K562 (cell line): ENCODE measurements around the gene SRMS. TPM values are rescaled to one million over a fixed set of nuclear protein-coding genes. Genes with fewer than 3 reads are reported as not detected.

Experiments
- ATF3 ChIP-seq, 2 experiments: fragments of 450-650 bp in 1 of 2; sonication (generic) in 1 of 2; formaldehyde crosslinking in 1 of 2; IDR thresholded peaks in 1 of 2; conservative IDR thresholded peaks in 1 of 2; 2 replicates each; pipeline versions ENCODE4 v1.6.1 to v1.8.1; 2016 to 2023; ENCODE audit warnings: mild to moderate bottlenecking in 2 of 2, moderate library complexity in 2 of 2, inconsistent platforms in 1 of 2, missing genetic modification reagents in 1 of 2
- DDX20 ChIP-seq: fragments of 450-650 bp; IDR thresholded peaks from 2 replicates; pipeline ENCODE4 v1.6.1; 2016; ENCODE audit warnings: missing genetic modification characterization, low read depth, mild to moderate bottlenecking, missing compliant biosample characterization, moderate library complexity
- FOXK2 ChIP-seq, 2 experiments: fragments of 450-650 bp; IDR thresholded peaks in 1 of 2; conservative IDR thresholded peaks in 1 of 2; 2 replicates each; pipeline ENCODE4 v1.6.1; 2016; ENCODE audit warnings: low read depth in 2 of 2, mild to moderate bottlenecking in 1 of 2
- FOXP4 ChIP-seq: sonication (generic); formaldehyde crosslinking; IDR thresholded peaks from 2 replicates; pipeline ENCODE4 v1.8.0; 2022; ENCODE audit warnings: mild to moderate bottlenecking, missing genetic modification reagents, borderline replicate concordance
- FUS ChIP-seq: fragments of 200-400 bp; formaldehyde crosslinking; optimal IDR thresholded peaks from 2 replicates; pipeline ENCODE3; 2017; ENCODE audit warnings: low read depth, low read length
- HDAC8 ChIP-seq: fragments of 450-650 bp; IDR thresholded peaks from 2 replicates; pipeline ENCODE4 v1.6.1; 2016; ENCODE audit warnings: mild to moderate bottlenecking, missing genetic modification characterization, moderate library complexity, missing compliant biosample characterization
- HLTF ChIP-seq: fragments of 450-650 bp; IDR thresholded peaks from 2 replicates; pipeline ENCODE4 v1.6.1; 2016
- HMGN3 ChIP-seq: IDR thresholded peaks from 2 replicates; pipeline ENCODE4 v1.6.1; 2011; ENCODE audit warnings: borderline replicate concordance, low read depth, mild to moderate bottlenecking, mixed read lengths, low read length; ENCODE audit not compliant: insufficient read length; ENCODE audit errors: extremely low read depth
- KAT7 ChIP-seq: sonication (generic); formaldehyde crosslinking; IDR thresholded peaks from 2 replicates; pipeline ENCODE4 v1.8.0; 2022; ENCODE audit warnings: missing genetic modification reagents, mild to moderate bottlenecking, borderline replicate concordance
- KHSRP ChIP-seq: fragments of 450-650 bp; IDR thresholded peaks from 2 replicates; pipeline ENCODE4 v1.6.1; 2017
- NCOA6 ChIP-seq: fragments of 450-650 bp; IDR thresholded peaks from 2 replicates; pipeline ENCODE4 v1.6.1; 2017; ENCODE audit warnings: mild to moderate bottlenecking
- POLR2H ChIP-seq: IDR thresholded peaks from 2 replicates; pipeline ENCODE4 v1.6.1; 2016; ENCODE audit warnings: missing genetic modification characterization, low read depth, mild to moderate bottlenecking, control low read depth, missing compliant biosample characterization, moderate library complexity
- SAP30 ChIP-seq: fragments of 200-600 bp; sonication (generic); IDR thresholded peaks from 2 replicates; pipeline ENCODE4 v1.6.1; 2012; ENCODE audit warnings: borderline replicate concordance, low read depth, mild to moderate bottlenecking, moderate library complexity, low read length, control low read depth, inconsistent platforms; ENCODE audit not compliant: insufficient read depth, poor library complexity, severe bottlenecking
- SP1 ChIP-seq: sonication (generic); formaldehyde crosslinking; IDR thresholded peaks from 2 replicates; pipeline ENCODE4 v1.8.1; 2022; ENCODE audit warnings: mild to moderate bottlenecking, missing genetic modification reagents
- TCF15 ChIP-seq: fragments of 250-450 bp; sonication (Bioruptor Pico); IDR thresholded peaks from 2 replicates; pipeline ENCODE4 v1.8.0; 2022; ENCODE audit warnings: moderate library complexity, mild to moderate bottlenecking, inconsistent platforms
- USF2 ChIP-seq: sonication (generic); formaldehyde crosslinking; IDR thresholded peaks from 2 replicates; pipeline ENCODE4 v1.5.0; 2020; ENCODE audit warnings: missing genetic modification reagents
- ZNF175 ChIP-seq: fragments of 200-800 bp; sonication (Bioruptor generic); IDR thresholded peaks from 2 replicates; pipeline ENCODE4 v1.6.1; 2016; ENCODE audit warnings: low read depth, mild to moderate bottlenecking, missing genetic modification characterization, missing compliant biosample characterization
- ZNF184 ChIP-seq: sonication (generic); formaldehyde crosslinking; IDR thresholded peaks from 2 replicates; pipeline ENCODE4 v1.5.0; 2020; ENCODE audit warnings: missing genetic modification reagents
- ZNF282 ChIP-seq: sonication (generic); formaldehyde crosslinking; IDR thresholded peaks from 2 replicates; pipeline ENCODE4 v1.8.1; 2023; ENCODE audit warnings: missing genetic modification reagents
- ZNF408 ChIP-seq: fragments of 250-450 bp; sonication (Bioruptor Pico); IDR thresholded peaks from 2 replicates; pipeline ENCODE4 v1.4.0; 2020; ENCODE audit warnings: low read depth, mild to moderate bottlenecking, moderate library complexity
- ZNF449 ChIP-seq: fragments of 250-450 bp; sonication (Bioruptor Pico); IDR thresholded peaks from 2 replicates; pipeline ENCODE4 v1.8.0; 2022; ENCODE audit warnings: moderate library complexity, mild to moderate bottlenecking, inconsistent platforms
- polyA plus RNA-seq, 8 experiments: library from polyadenylated mRNA; depleted of rRNA in 4 of 8; stranded (reverse) in 5 of 8; unstranded in 3 of 8; fragments of >200 nt; fragmentation: Nextera tagmentation in 2 of 8; fragmentation: Illumina TruSeq in 1 of 8; extraction: Ambion mirVana in 2 of 8; extraction: Trizol in 1 of 8; gene quantifications; 2 replicates each; pipeline versions ENCODE4 v1.2.1 to v1.2.3, GENCODE V29; 2011 to 2014; ENCODE audit warnings: inconsistent platforms in 1 of 8, missing spikeins in 1 of 8
- total RNA-seq, 7 experiments: library from RNA; depleted of rRNA in 6 of 7; stranded (reverse); fragments of >200 nt in 6 of 7; fragmentation: Illumina TruSeq in 2 of 7; extraction: Trizol in 2 of 7; gene quantifications; 2 replicates each; pipeline versions ENCODE4 v1.2.1 to v1.2.3, GENCODE V29; 2011 to 2021; ENCODE audit warnings: low replicate concordance in 1 of 7

The SRMS gene
- total and polyA plus RNA-seq, 9 of the 15 experiments (the other 6 are each of a cell fraction or from before 2014, with no cell fraction given): 0.07 TPM; not detected in 8

- TF ChIP-seq HMGN3 (peak; percentile 26), SP1 (CRISPR knock-in tag) (no peak), ZNF408 (CRISPR knock-in tag) (no peak), TCF15 (CRISPR knock-in tag) (no peak), FUS (no peak), KHSRP (no peak), POLR2H (no peak), ZNF449 (CRISPR knock-in tag) (no peak), ATF3 (IDR thresholded peaks at IDR 0.05) (peak; percentile 83), ATF3 (CRISPR knock-in tag; conservative IDR thresholded peaks at IDR 0.05) (no peak), DDX20 (tag) (no peak), FOXP4 (CRISPR knock-in tag) (0 out of 2 replicates have a peak, but pooled peaks have one; percentile 42), NCOA6 (no peak), KAT7 (CRISPR knock-in tag) (no peak), HDAC8 (tag) (no peak), SAP30 (no peak), ZNF184 (no peak), HLTF (no peak), FOXK2 (conservative IDR thresholded peaks at IDR 0.05 in 1 of 2, IDR thresholded peaks at IDR 0.05 in 1 of 2; ENCODE audit: low read depth in 2 of 2) (no peak), ZNF282 (CRISPR knock-in tag) (no peak), USF2 (CRISPR knock-in tag) (no peak), ZNF175 (CRISPR knock-in tag) (no peak)
Measured at GRCh38 chr20:63497946-63498935, 49.3 kb downstream of the SRMS start (continued).
